Sciatic nerve (tissue), 2 donors: ENCODE results near the gene DEPDC5. TPM values are rescaled to one million over a fixed set of nuclear protein-coding genes. Genes with fewer than 3 reads are reported as not detected.
A peak's percentile ranks its signal among the peaks of the same experiment; 100 is the strongest.

Experiments used
- ATAC-seq: fragments of 200-7000 bp; cut with Tn5 transposase; one replicate; pipeline ENCODE4 v1.9.1; 2020; ENCODE audit warnings: mild to moderate bottlenecking, moderate library complexity
- DNase-seq: peaks from one replicate; pipeline ENCODE4 v3.0.0-alpha.2; 2020; ENCODE audit warnings: low spot score
- intact Hi-C: fragments of 100-400 bp; cut with DNase I; formaldehyde crosslinking; loops from one replicate; pipeline ENCODE4 v1.14.2; 2022
- total RNA-seq: library from RNA; stranded (reverse); fragmentation: NEBNext Ultra II Directional; extraction: Animal tissue kit (Norgen Biotek cat#: 25700); gene quantifications from one replicate; pipeline ENCODE4 v1.2.1, GENCODE V29; 2021
- donor health status: DM: no; HTN: no; CAD: no.
- donor health status: DM: no; HTN: no; CAD: no.

The DEPDC5 gene
- total RNA-seq, 1 donor from 2014 or later: 43.1 TPM

DNA sequence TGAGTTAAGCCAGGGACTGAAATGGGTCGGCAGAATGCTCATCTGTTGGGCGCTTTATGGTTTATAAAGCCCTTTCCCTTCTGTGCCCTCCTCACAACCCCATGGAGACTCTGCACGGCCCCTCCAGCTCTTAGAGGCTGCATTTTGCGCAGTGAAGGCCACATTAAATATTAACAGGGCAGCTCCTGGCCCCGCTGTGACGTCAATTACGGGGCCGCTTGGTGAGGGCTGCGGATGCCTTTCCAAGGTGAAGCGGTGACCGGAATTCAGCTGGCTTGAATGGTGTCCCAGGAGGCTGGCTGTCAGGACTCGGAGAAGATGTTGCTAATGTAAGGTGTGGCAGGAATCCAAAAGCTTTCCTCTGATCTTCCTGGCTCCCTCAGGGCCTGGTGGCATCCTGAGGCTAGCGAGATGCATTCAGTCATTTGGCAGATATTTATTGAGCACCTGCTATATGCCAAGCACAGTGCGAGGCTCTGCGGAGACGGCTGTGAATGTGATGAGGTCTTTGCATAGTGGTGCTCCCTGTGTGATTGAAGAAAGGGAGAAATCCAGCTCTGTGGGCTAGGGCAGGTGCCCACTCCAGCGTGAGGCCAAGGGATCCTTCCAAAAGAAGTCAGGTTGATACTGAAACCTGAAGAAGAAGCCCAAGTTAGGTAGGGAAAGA is 180.1 kb downstream of the DEPDC5 start:
- DNase-seq (no peak), ATAC-seq (no peak)
- intact Hi-C loops: no loop called here

DNA sequence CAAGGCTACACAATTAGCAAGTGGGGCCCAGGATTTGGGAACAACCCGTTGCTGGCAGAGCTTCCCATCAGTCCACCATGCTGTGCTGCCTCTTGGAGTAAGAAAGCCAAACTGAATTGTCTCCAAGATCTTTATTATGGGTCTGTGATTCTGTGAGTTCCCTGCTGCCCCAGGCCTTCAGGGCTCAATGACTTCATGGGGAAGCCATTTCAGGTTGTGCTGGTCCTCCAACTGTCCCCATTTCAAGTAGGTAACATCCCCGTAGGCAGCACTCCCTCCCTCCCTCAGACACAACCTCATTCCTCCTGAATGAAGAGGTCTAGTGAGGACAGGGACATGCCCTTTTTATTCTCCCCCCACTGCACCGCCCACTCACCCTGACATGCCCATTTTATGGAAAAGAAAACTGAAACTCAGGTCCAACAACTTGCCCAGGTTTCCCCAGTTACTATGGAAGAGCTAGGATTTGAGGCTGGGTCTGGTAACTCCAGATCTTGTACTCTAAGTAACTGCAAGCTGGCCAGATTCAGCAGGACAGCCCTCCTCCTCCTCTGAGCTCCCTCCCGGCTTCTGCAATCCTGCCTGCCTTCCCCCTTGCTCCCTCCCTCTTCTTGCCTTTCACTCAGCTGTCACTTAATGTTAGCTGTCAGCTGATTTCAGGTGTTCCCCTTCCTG is 182.3 kb downstream of the DEPDC5 start:
- no peak for DNase-seq
- ATAC-seq: no peak
- intact Hi-C loops: no loop called here

DNA sequence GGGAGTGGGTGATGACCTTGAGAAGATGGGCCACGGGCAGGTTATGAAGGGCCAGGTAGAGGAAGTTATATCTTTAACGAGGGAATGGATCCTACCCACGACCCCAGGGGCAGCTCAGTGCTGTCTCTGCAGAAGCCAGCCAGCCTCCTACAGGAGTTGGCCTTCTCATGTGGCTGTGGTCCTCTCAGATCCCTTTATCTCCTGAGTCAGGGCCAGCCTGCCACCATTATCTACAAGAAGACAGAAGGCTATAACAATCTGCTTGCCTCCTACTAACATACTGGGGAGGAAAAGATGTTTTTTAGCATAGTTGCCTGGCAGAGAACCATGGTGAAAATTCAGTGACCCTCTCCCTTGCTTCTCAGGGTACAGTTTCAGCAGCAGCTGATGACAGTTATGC is 183.5 kb downstream of the DEPDC5 start:
- ATAC-seq (no peak), DNase-seq (no peak)
- intact Hi-C loops: no loop called here

DNA sequence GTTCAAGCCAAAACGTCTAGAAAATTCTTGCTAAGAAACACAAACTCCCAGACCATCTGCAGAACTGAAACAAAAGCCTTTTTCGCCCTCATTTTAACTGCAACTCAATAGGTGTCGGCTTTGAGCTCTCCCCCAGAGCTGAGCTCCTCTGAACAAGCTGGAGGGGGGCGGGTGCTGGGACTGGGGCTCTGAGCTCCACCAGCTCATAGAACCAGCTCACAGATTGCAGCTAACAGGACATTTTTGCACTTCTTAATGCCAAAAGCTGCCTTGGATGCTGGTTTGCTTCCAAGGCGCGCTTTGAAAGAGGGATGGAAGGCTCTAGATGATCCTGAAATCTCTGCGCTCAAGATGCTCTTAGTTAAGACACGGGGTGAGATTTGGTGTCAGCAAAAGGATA is 184.5 kb downstream of the DEPDC5 start:
- intact Hi-C loops: no loop called here
- no peak for DNase-seq
- no peak for ATAC-seq

DNA sequence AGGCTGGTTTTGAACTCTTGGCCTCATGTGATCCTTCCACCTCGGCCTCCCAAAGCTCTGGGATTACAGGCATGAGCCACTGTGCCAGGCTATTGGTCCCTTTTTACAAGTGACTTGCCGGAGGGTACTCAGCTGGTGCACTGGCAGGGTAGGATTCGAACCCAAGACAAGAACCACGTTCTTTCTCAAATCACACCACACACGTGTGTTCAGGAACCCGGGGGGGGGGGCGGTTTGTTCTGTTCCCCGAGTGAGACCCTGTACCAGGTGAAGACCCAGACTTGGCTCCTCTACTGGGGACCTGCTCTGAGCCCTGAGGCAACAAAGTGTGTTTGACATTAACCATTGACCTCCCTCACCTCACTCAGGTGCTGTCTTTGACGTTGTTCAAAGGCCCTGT is 186.7 kb downstream of the DEPDC5 start:
- intact Hi-C loops: no loop called here
- no peak for DNase-seq
- ATAC-seq: no peak

DNA sequence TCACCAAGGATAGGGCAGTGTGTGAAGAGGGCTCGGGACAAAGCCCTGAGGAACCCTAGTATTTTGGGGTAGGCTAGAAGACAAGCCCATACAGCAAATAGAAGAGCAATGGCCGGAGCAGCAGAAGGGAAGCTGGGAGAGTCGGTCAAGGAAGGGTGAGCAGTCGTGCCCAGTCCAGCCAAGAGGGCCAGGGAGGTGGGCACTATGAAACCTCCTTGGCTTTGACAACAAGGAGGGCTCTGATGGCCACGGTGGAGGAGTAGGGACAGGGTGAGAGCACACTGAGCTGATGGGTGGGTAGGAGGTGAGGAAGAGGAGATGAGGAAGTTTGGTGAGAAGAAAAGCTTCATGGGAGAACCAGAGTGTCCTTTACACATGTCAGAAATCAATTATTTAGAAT is 188.3 kb downstream of the DEPDC5 start:
- intact Hi-C loops: no loop called here
- DNase-seq (no peak), ATAC-seq (no peak)

DNA sequence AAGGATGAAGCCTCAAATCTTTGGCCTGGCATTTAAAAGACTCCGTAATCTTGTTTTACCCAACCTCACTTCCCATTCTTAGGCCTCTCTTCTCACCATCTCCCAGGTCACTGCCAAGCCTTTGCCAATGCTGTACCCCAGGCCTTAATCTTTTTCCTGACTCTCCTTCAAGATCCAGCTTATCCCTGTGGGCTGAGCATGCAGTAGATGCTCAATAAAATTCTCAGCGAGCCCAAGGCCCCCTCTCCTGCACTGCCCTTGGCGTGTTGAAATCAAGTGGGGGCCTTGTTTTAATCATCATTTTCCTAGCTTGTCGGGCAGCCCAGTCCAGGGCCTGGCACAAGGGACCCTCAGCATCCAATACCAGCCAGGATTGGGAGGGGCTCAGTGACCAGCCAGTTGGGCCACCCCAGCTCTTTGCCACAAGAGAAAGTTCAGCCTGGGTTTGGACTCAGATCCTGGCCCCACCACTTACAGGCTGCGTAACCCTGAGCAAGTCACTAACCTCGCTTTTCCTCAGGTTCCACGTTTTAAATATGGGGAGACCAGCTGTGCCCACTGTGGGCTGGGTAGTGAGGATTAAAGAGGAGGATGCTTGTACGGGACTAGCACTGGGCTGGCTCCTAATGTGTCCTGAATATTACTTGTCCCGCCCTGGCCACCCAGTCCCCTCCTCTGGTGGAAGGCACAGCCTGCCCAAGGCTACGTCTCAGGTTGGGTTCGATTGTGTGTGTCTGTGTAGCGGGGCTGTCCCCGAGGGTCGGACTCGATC is 189.6 kb downstream of the DEPDC5 start:
- intact Hi-C loops: no loop called here
- ATAC-seq: no peak
- DNase-seq: no peak

DNA sequence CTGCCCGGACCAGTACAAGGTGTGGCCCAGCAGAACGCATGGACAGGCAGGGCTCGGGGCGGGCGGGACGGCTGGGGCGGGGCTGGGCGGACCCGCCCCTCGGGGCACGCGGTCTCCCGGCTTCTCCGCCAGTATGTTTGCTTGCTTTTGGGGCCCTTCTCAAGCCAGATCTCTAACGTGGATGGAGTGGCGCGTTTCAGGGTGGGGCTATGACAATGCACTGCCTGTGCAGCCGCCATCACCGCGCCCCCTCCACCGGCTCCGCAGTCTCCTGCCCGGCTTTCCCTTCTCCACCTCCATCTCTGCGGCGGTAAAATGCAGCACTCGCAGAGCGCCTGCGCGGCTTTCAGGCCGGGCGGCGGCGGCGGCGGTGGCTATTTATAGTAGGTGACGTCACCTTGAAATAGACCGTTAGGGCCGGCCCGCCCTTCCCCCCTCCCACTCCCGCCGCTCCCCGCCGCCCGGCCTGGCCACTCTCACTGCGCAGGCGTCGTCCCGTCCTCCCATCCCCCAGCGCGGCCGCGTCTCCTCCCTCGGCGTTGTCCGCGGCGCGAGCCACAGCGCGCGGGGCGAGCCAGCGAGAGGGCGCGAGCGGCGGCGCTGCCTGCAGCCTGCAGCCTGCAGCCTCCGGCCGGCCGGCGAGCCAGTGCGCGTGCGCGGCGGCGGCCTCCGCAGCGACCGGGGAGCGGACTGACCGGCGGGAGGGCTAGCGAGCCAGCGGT is 190.3 kb downstream of the DEPDC5 start, which contains the start of gene YWHAH:
YWHAH (plus strand) TSS at position 558 of the 722 bp plus-strand sequence. CDS start 199 bp downstream, outside the sequence.
- DNase-seq (peak; percentile 98), ATAC-seq (peak; percentile 98)
- intact Hi-C loops: no loop called here

DNA sequence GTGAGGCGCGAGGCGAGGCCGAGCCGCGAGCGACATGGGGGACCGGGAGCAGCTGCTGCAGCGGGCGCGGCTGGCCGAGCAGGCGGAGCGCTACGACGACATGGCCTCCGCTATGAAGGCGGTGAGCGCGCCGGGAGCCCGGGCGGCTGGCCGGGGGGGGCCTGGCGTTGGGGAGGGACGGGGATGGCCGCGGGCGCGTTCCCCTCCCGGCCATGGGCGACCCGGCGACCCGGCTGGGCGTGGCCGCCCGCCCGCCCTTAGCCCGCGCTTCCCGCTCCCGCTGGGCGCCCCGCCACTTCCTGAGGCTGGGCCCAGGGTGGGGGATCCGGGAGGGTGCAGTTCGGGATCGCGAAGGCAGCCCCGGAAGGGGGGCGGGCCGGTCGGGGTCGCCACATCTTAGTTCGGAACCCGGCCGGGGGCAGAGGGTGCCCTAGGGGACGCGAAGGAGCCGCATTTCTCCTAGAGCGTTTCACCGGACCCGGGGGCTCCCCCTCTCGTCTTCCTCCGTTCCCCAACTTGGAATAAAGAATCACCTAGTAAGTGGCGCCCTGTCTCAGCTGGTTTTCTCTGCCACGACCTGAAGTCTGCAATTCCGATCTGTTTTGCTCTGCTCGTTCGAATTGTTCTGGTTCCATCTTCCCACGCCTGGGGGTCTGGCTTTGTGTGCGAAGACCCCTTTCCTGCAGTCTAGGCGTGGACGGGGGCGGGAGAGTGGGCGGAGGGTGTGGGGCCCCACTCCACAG is 191.1 kb downstream of the DEPDC5 start:
- ATAC-seq: peak; percentile 14
- intact Hi-C loops: no loop called here
- peak; percentile 79 for DNase-seq

DNA sequence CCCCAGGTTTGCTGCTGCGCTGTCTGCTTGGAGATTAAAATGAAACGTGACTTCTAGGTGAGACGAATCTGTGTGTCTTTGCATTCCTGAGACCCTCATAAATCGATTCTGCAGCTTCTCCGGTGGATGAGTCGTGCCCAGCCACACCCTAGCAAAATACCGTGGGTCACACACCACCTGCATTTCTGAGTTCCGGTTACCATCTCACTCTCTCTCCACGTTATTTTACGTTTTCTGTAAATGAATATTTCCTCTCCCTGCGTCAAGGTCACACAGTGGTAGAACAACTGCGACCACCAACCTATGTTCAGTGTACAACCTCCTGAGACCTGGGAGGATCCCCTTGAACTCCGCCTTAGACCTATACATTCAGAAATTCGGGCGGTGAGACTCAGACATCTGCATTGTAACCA is 191.6 kb downstream of the DEPDC5 start:
- DNase-seq: no peak
- no peak for ATAC-seq
- intact Hi-C loops: no loop called here

DNA sequence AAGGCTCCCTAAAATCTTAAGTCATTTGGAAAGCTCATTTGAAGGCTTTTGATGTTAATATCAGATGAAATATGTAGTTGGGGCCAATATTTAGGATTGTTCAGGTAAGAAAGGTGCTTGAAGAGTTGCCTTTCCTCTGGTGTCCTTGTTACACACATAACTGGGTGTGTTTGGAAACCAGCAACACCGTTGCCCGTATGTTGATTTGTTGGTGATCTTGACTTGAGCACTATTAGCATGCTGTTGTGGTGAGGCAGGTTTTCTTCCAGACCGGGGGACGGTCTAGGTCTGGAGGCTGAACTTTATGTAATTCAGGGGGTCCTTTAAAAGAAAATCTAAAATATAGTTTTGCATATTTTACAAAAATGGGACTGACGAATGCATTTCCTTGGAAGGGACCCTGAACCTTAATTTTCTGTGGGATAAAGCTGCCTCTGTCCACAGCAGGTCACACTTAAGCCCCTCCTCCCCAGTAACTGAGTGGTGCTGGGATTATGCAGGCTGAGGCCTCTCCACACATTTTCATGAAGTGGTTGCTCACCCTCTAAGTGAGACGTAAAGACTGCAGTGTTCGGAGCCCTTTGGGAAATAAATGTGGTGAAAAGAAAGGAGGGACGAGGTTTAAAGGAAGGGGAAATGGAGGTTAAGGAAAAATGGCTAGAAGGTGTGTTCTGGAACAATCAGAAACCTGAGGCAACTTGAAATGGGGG is 192.3 kb downstream of the DEPDC5 start:
- ATAC-seq (no peak), DNase-seq (no peak)
- intact Hi-C loops: no loop called here

DNA sequence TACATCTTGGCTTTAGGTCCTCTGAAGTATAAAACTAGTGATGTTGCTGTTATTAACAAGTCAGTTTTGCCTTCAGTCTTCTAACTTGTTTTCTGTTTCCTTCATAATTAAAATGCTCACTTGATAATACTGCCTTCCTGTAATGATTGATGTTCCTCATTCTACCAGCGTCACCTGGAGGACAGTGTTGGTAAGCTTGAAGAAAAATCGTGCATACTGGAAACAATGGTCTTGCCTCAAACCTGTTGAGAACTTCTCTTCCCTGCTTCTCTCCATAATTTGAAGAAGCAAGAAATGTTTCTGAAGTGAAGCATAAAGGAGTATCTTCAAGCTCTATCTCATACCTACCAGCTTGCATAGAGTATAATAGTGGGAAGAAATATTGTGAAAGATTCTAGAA is 193.5 kb downstream of the DEPDC5 start:
- DNase-seq (no peak), ATAC-seq (no peak)
- intact Hi-C loops: no loop called here

DNA sequence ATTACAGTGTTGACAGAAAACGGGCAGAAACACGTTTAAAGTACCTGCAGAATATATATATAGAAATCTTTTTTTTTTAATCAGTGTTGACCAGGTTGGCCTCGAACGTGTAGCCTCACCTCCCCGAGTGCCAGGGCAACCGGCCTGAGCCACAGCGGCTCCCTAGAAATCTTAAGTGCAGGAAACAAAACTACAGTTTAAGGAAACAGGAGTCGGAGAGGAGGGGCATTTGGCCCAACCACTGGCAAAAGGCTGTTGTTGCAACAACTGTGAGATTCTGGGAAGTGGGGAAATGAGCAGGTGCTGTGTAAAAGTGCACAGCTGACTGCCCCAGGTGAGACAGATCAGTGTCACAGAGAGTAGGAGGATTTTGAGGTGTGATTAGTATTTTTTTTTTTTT is 194.2 kb downstream of the DEPDC5 start:
- ATAC-seq: no peak
- intact Hi-C loops: no loop called here
- no peak for DNase-seq

DNA sequence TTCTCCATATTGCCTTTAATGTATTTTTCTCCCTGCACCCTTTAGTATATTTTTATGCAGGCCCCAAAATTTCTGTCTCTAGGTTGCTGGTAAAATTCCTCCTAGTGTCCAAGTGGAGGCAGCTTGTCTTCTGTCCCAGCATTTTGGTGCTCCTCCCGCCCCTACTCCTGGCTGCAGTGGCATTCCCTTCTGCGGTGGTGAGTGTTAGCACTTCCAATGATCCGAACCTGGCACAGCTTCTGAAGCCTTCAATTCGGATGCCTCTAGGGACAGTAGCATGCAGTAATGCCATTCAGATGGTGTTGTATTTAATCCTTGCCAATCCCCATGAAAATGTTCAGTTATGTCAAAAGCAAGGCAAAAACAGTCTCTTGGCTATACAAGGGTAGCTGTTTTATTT is 196.4 kb downstream of the DEPDC5 start:
- intact Hi-C loops: no loop called here
- DNase-seq (no peak), ATAC-seq (no peak)

DNA sequence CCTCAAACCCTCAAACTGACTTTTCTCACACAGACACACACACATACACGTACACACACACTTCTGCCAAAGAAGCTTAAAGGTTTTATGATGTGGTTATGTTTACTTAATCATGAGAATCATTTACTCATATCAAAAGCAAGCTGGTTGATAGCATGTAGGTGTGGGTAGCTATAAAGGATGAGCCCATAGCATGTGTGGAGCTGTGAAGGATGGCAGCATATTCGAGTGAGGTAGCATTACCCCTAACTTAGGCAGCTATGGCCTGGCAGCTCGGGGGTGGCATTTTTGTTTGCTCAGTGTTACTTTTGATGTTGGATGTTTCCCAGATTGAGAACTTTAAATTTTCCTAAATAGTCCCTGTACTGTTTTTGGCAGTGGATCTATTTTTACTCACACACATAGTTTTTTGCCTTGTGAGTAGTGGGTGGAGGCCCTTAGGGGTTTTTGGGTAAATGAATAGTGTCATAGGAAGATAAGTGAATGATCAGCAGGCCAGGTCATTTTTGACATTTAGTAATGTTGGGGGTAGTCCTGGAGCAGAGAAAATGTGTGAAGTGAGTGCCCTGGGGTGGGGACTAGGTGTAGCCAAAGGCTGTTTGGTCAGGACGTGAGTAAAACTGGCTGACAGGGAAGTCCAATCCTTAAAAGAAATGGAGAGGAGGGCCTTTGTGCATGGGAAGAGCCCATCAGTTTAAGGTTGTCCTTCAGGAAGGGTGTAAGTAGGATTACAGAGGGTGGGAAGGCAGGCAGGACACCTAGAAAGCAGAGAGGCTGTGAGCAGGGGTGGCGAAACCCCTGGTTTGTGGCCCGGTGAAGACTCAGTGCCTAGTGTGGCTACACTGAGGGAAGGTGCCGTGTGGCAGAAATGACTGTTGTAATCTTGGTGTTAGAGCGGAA is 197.6 kb downstream of the DEPDC5 start:
- ATAC-seq: no peak
- intact Hi-C loops: no loop called here
- no peak for DNase-seq

DNA sequence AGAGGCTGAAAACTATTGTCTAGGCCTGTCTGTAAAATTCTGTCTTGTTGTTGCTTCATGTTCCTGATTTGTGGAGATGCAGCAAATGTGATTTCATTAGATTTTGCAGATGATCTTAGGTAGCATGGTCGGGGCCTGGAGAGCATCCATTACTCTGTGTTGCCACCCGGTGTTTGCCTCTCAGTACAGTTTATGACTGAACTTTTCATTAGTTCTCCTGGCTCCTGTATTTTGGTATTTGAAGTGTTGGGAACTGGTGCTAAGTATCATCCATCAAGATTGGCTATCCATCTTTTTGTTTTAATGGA is 198.2 kb downstream of the DEPDC5 start:
- intact Hi-C loops: no loop called here
- DNase-seq (no peak), ATAC-seq (no peak)

DNA sequence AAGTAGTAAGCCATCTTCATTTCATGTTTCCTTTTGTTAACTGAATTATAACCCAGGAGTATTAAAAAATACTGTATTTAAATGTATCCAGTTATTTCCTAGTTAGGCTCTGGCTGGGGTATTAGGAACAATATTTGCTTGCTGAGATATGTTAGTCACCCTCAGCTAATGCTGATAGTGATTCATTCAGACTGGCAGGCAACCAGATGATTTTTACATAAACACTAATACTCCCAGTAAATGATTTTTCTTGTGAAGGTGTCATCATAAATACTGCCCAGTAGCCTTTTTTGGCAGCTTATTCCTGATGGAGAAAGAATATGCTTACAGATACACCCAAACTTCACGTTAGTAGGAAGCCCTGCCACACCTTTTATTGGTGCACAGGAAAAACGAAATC is 198.7 kb downstream of the DEPDC5 start:
- ATAC-seq (peak; percentile 50), DNase-seq (no peak)
- intact Hi-C loops: no loop called here

DNA sequence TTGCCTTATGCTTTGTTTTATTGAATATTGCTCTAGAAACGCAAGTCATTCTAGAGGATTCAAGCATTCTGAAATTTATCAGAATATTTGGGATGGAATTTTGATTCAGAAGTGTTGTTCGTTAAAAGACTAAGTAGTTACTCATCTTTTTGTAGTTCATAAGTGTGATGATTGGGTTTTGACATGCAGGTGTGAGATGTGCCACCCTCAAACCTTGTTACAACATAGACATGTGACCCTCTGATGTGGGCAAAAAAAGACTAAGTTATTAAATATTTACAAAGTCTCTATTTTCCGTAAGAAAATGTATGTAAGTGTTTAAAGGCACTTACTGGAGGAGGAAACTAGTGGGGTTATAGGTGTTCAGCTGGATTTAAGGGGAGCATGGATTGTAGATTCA is 199.4 kb downstream of the DEPDC5 start:
- intact Hi-C loops: no loop called here
- no peak for ATAC-seq

More for the DNA sequence above, 199.4 kb downstream of the DEPDC5 start:
- no peak for DNase-seq
